Fibroblast of the conjunctiva (primary cell): ENCODE measurements around the gene BARX1.
"Not testable (repeated sequence)": the region's sequence is repeated elsewhere in the genome, so short reads cannot be mapped to it uniquely, and the experiment has no call there.

ENCODE experiments used
- DNase-seq: peaks from one replicate; pipeline ENCODE4 v3.0.0-alpha.2; 2010; ENCODE audit warnings: low read depth

BARX1 gene, protein sequence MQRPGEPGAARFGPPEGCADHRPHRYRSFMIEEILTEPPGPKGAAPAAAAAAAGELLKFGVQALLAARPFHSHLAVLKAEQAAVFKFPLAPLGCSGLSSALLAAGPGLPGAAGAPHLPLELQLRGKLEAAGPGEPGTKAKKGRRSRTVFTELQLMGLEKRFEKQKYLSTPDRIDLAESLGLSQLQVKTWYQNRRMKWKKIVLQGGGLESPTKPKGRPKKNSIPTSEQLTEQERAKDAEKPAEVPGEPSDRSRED

DNA sequence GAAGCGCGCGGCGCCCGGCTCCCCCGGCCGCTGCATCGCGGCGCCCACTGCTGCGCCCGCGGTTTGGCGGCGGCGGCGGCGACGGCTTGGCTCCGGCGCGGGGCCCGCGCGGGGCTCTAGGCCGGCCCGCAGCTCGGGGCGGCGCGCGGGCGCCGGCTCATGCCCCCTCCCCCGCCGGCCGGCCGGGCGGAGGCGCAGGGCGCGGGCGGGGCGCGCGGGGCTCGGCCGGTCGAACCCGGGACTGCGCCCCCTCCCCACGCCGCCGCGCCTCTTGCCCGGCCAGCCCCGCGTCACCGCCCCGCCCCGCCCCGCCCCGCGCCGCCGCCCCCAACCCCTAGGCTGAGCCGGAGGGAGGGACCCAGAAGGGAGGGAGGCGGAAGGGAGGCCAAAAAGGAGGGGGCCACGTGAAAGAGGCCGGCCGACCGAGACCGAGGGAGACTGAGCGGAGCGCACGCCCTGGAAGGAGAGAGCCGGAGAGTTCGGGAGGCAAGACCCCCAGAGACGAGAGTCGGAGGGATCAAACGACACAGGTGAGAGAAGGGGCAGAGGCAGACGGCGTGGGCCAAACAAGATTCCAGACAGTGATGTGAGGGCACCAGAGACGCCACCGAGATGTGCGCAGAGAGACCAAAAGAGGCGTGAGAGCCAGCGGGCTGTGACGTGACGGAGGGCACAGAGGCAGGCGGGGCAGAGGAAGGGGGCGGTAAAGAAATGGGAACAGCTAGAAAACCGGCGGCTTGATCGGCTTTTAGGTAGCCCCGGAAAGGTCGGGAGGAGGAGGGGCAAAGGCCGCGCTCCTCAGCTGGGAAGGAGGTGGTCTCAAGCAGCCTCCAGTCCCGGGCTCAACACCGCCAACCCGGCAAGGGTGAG is at the start of gene BARX1:
BARX1 (minus strand) TSS at position 245 of the 870 bp plus-strand sequence; CDS start at position 36, 209 bp downstream.
- DNase-seq = no peak

DNA sequence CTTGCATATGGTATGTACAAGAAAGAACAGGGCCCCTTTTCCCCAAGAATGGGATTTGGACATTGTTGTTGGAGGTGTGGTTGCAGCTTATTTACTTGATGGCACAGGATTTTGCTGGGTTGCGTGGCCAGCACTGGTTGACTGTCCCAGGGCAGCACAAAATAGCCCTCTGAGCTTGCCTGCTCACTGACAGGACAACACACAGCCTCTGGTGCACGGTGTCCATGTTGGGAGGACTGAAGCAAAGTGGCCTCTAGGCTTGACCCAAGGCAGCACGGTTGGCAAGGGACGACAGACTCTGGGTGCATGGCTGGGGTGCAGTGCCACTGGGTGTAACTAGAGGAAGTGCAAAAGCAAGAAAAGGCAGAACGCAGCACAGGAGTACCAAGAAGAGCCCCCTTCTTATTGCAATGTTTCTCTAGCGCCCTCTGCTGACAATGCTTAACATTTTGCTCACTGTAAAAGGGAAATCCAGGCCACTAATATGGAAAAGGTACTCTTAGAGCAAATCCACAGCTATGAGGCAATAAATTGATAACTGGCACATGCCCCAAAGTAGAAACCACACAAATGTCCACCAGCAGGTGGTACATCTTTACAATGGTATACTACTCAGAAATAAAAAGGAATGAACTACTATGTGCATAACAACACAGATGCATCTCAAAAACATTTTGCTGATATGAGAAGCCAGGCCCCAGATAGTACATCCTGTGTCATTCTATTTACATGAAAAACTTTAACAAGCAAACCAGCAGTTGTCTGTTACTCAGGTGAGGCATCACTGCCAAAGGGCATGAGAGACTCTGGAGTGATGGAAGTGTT is 47.4 kb upstream of the BARX1 start:
- peak; percentile 22 for DNase-seq

DNA sequence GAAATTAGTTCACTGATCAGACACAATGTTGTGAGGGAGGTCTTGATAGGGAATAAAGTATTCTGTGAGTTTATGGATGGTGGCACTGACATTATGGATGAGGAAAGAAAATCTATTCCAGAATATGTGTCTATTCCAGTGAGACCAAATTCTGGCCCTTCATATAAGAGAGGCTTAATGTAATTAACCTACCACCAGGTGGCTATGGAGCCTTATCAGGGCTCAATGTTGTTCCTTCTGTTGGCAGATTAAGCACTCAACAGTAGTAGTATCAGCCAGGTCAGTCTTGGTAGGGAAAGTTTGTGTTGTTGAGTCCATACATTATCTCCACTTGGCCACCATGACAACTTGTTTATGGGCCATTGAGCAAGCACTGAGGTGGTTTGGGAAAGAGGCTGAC is 41.7 kb upstream of the BARX1 start:
- DNase-seq = no peak

DNA sequence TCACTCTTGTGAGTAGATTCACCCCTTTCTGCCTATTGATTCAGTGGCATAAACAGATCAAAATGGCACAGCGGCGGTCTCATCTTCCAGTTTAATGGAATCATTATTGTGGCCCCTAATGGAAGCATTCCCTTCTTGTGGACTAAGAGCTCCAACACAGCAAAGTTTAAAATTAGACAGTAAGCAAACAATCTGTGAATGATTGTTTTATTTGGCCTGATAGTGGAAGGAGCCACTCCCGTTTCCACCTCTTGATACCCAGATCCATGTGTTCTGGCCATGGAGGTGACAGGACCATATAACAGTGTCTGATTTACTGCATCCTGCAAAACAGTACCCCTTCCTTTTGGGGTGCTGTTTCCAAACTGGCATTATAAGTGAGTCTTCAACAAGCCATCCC is 41.2 kb upstream of the BARX1 start:
- no peak for DNase-seq

DNA sequence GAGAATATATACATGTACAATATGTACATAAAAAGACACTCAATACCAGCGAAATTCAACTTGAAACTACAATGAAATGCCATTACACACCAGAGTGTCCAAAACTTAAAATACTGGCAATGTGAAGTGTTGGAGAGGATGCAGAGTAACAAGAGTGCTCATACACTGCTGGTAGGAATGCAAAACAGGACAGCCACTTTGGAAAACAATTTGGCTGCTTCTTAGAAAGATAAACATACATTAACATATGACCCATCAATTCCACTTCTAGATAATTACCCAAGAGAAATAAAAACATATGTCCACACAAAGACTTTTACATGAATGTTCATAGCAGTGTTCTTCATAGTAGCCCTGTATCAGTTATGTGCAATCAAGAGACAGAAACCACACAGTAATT is 39.4 kb upstream of the BARX1 start:
- DNase-seq = no peak

DNA sequence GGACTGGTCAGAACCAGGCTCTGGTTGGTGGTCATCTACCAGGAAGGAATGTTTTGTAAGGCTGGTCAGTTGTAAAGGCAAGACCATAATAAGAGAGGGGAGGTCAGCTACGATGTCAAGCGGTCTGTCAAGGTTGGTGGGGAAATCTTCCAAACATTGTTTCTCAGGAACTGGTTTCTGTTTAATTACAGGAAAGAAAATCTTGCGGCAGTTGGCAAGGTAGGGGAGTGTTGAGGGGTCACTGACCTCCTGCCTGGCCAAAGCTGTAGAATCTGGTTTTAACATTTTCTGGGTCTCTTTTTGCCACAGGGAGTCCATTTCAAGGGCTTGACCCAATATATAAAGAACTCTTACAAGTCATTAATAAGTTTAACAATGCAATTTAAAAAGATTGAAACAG is 39.0 kb upstream of the BARX1 start:
- no peak for DNase-seq

DNA sequence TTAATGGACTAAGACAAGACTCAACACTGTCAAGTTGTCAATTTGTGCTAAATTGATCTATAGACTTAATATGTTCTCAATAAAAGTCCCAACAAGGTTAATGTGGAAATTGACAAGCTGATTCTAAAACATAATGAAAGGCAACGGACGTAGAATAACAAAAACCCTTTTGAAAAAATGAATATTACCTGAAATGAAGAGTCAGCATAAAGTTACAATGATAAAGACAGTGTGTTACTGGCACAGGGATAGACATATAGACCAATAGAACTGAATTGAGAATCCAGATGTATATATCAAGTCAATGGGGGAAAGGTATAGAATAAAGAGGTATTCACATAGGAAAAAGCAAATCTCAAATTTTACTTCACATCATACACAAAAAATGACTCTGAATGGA is 37.7 kb upstream of the BARX1 start:
- no peak for DNase-seq

DNA sequence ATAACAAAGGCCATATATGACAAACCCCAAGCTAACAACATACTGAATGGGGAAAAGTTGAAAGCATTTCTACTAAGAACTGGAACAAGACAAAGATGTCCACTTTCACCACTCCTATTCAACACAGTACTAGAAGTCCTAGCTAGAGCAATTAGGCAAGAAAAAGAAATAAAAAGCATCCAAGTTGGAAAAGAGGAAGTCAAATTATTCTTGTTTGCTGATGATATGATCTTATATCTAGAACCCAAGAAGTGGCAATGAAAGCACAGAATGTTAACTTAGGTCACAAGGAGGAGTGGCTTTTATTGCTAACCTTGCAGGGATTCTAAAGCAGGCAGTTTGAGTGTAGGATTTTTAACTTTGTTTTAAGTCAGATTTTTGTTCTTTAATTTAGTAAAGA is 35.3 kb upstream of the BARX1 start:
- DNase-seq = no peak

DNA sequence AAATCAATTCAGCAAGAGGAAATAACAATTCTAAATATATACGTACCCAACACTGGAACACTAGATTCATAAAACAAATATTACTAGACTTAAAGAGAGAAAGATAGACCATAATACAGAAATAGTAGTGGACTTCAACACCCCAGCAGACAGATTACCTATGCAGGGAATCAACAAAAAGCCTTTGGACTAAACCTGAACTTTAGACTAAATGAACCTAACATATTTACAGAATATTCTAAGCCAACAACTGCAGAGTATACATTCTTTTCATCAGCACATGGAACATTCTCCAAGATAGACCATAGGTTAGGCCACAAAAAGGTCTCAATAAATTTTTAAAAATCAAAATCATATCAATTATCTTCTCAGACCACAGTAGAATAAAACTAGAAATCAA is 32.9 kb upstream of the BARX1 start:
- DNase-seq = no peak

DNA sequence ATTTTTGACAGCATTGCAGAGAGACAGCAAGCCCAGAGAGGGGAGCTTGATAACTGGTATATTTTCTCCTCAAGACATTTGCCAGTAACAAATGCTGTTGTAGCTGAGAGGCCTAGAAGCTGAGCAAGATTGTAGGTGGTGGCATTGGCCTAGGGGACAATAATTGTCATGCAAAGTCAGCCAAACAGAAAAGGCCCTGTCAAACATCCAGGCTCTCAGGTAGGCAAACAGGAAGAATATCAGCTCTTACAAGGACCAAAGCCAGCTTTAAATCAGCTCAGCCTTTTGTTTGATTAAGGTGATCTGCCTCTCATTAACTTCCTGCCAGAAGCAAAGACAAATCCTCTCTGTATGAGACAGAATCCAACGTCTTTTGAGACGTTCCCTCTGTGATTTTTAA is 29.7 kb upstream of the BARX1 start:
- DNase-seq = no peak

DNA sequence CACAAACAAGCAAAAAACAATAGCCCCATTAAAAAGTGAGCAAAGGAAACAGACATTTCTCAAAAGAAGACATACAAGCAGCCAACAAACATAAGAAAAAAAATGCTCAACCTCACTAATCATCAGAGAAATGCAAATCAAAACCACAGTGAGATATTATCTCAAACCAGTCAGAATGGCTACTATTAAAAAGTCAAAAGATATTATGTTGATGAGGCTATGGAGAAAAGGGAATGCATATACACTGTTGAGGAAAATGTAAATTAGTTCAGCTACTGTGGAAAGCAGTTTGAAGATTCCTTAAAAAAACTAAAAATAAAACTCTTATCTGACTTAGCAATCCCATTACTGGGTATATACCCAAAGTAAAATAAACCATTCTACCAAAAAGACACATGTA is 28.7 kb upstream of the BARX1 start:
- DNase-seq = no peak

DNA sequence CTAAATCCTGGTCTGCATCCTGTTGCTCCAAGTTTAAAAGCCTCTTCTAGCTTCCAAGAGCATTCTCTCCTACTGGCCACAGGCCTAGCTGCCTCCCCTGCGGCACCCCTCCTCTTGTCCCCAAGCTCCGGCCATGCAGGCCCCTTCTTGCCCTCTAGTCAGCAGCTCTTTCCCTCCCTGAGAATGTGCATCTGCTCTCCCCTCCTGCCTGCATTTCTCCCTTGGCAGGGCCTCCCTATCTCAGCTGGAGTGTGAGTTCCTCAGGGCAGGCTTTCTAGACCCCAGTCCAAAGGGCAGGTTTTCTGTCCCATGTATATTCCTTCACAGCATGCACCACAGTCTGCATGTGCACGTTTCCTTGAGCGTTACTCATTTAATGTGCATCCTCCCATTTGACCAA is 24.6 kb upstream of the BARX1 start:
- no peak for DNase-seq

DNA sequence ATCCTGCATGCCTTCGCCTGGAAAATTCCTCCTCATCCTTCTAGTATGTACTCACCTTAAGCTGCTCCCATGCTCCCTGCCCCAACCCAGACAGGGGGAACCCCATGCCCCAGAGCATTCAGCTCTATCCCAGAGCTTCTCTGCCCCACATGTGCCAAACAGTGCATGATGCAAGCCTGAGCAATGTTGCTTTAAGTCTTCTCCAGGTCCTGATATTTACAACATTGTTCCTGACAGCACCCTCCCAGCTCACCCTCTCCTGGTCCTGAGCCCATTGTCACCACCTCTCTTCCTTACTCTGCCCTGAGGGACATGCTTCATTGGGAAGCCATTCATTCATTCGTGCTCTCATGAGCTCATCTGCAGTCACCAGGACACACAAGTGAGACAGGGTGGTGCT is 23.4 kb upstream of the BARX1 start:
- DNase-seq = peak; percentile 12

DNA sequence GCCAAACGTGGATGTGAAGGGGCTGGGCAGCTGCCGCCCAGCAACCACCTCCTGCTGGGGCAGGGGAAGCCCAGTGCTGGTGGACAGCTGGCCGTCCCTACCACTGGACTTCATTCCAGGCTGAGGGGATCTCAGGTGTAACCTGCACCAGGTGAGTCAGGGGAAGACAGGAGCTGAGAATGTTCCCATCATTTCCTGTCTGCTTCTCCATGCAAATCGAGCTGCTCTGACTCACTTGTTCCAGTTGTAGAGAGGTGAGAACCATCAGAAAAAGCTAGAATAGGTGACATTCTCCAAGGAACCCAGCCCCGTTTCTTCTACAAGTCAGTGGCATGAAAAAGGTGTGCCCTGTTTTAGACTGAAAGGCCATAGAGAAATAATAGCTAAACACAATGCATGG is 21.8 kb upstream of the BARX1 start:
- no peak for DNase-seq

DNA sequence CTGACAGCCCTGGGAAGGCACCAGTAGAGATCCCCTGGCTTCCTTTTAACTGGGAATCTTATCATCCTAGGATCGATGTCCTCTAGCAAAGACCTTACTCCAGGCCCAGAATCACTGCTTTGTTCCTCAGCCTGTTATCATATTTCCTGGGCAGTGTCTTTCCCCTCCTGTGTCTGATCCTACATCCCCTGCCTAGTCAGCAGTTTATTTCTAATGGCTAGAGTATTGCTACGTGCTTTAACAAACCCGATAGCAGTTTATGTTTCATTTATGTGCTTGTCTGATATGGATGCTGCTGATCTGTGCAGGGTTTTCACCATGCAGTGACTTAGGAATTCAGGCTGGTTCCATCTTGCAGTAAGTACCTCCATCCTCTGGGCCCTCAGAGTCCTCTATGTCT is 20.9 kb upstream of the BARX1 start:
- DNase-seq = no peak

DNA sequence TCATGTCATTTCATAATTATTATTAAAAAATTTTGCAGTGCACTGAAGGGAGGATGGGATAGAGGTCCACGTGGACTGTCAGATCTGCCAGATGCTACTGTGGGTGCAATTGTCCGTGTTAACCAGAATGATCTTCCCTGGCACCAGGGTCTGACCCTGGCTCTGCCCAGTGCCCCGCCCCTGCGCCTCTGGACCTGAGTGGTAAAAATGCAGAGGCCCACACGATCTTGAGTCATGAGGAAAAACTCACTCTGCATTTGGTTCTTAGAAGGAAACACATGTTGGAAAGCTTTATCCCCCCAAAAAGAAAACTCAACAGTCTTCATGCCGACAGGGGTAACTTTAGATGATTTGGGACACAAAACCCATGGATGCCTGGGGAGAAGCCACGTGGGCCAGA is 20.1 kb upstream of the BARX1 start:
- DNase-seq = no peak

DNA sequence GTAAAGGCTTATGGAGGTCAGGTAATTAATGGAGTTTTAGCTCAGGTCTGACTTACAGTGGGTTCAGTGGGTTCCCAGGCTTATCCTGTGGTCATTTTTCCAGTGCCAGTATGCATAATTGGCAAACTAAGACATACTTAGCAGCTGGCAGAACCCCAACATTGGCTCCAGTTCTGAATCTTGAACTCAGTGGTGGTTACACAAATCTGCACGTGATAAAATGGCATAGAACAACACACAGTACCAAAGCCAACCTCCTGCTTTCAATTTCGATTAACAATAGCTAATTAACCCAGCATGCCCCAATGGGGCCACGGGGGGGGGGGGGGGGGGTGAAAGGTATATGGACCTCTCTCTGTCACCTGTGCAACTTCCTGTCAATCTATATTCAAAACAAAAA is 19.0 kb upstream of the BARX1 start:
- no peak for DNase-seq

DNA sequence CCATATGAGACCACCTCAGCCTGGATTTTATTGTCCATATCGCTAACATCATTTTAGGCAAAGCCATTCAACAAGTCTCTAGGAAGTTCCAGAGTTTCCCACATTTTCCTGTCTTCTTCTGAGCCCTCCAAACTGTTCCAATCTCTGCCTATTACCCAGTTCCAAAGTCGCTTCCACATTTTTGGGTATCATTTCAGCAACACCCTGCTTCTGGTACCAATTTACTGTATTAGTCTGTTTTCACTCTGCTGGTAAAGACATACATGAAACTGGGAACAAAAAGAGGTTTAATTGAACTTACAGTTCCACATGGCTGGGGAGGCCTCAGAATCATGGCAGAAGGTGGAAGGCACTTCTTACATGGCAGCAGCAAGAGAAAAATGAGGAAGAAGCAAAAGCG is 17.5 kb upstream of the BARX1 start:
- not testable (repeated sequence) for DNase-seq

DNA sequence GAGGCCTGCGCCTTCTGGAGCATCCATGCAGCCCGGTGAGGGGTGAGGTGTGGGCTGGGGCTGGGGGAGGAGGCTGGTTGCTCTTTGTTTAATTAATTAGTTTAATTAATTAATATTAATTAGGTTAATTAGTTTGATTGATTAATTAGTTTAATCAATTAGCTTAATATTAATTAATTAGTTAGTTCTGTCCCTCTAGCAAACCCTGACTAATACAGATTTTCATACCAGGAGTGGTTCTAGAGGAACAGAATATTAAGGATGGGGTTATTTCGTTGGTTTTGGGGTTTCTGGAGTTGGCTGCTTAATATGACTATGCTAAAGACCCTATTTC is 14.1 kb upstream of the BARX1 start:
- DNase-seq = no peak

DNA sequence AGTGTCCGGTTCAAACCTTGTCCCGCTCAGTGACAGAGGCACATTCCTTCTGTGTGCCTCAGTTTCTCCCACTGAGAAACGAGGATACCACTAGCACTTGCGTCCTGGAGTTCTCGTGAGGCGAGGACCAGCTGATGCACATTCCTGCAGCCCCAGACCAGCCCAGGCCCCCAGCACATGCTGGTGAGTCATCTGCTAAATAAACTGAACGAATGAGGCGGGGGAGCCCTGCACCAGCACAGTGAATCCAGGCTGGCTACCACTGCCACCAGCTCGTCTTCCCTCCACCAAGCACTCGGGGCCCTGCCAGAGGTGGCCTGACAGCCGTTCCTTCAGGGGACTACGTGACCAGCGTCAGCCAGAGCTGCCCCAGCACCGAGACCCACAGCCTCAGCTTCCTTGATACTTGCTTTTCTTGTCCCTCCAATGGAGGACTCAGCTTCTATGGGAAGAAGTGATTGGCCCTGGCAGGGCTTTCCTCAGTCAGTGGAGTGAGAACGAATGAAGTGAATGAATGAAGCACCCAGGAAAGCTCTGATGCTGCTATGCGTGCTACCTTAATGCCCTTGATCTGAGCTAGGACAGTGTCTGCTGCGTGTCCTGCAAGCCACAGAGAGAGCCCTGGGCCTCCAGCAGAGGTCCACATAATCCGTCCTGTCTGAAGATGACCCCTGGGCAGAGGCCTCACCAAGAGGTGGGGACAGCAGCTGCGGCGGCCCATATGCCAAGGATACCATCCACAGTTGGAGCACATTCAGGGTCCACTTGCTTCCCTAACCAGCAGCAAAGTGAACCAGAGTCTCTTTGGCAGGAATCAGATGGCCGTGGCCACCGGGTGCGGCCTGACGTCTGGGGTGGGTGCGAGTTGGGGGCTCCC is 13.5 kb upstream of the BARX1 start:
- no peak for DNase-seq

DNA sequence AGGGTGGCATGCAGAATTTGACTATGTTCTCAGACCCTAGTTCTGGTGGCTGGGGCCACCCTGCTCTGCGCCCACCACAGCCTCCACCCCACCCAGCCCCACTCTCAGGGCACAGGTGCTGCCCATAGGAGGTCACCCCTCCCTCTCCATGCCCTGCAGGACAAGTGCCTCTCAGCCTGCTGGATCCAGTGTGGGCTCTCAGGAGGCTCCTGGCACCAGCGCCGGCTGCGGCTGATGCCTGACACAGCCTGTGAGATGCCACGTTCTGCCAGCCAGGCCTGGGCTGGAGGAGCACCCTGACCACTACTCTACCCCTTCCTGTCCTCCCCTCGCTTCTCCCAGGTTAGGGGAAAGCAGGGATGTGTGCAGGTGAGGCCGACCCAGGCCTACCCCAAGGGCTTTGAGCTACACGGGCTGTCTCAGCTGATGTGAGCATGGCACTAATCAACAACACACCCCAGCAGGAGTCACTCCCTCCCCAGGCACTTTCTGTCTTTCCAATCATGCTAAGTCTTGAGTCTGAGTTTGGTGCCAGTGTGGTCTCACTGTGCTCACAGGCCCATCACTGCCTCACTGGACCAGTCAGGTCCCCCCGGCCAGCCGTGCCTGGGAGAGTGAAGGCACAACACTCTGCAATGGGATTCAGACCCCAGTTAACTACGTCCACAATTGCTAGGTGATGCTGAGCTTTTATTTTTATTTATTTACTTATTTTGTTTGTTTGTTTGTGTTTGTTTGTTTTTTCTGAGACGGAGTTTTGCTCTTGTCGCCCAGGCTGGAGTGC is 12.1 kb upstream of the BARX1 start:
- no peak for DNase-seq
